Endothelial cell of umbilical vein (primary cell): Measurements from ENCODE around the gene APOD. TPM values are rescaled to one million over a fixed set of nuclear protein-coding genes. Genes with fewer than 3 reads are reported as not detected.

Experiments used
- BruUV-seq: library from RNA; stranded (reverse); fragments of 400-500 nt; replicated peaks from 2 replicates; lab custom pipeline; 2021; lab: Mats Ljungman, UMichigan
- CTCF ChIA-PET: fragments of 300-600, 350-600 bp; sonication (Branson Sonifier 250); formaldehyde crosslinking; loops from one replicate; lab custom pipeline; 2021; ENCODE audit warnings: antibody characterized with exemption, inconsistent platforms; lab: Charles Lee
- POLR2A ChIA-PET: fragments of 300-600, 350-600 bp; sonication (Branson Sonifier 250); formaldehyde crosslinking; loops from one replicate; lab custom pipeline; 2021; ENCODE audit warnings: antibody characterized with exemption, inconsistent platforms; lab: Charles Lee
- DNase-seq: peaks from one replicate; pipeline ENCODE4 v3.0.0-alpha.2; 2011; ENCODE audit warnings: low read depth, low spot score
- FAIRE-seq: peaks from 2 replicates; lab custom pipeline; 2011; peaks lifted over from hg19 to GRCh38; lab: Jason Lieb, UNC
- H2AFZ ChIP-seq: 2 replicates; pipeline ENCODE4 v1.6.0; 2012; ENCODE audit warnings: low read depth, low read length, control low read depth, inconsistent platforms
- H3K27ac ChIP-seq: 2 replicates; pipeline ENCODE4 v1.5.1; 2011; ENCODE audit warnings: low read depth, mild to moderate bottlenecking, control low read depth, low read length, moderate library complexity; ENCODE audit not compliant: insufficient read depth
- H3K27me3 ChIP-seq, 2 experiments: 2 replicates each; pipeline versions ENCODE4 v1.6.0 to v1.6.1; 2011; ENCODE audit warnings: low read length in 2 of 2, mixed read lengths in 1 of 2; ENCODE audit not compliant: control insufficient read depth in 2 of 2, insufficient read depth in 2 of 2
- H3K36me3 ChIP-seq, 2 experiments: 2 replicates in 1 of 2; 3 replicates in 1 of 2; pipeline ENCODE4 v1.5.1; 2011; ENCODE audit warnings: low read length in 2 of 2, mild to moderate bottlenecking in 1 of 2, moderate library complexity in 1 of 2; ENCODE audit not compliant: control insufficient read depth in 2 of 2, insufficient read depth in 2 of 2; ENCODE audit errors: extremely low read depth in 1 of 2
- H3K4me1 ChIP-seq: 3 replicates; pipeline ENCODE4 v1.5.1; 2011; ENCODE audit warnings: mild to moderate bottlenecking, low read length; ENCODE audit not compliant: control insufficient read depth, insufficient read depth; ENCODE audit errors: extremely low read depth
- H3K4me2 ChIP-seq: 2 replicates; pipeline ENCODE4 v1.6.1; 2011; ENCODE audit warnings: low read length, control low read depth, mixed read lengths; ENCODE audit not compliant: insufficient read depth
- H3K4me3 ChIP-seq, 3 experiments: fragments of 200-600 bp in 1 of 3; sonication (generic), shearing (Covaris generic) in 1 of 3; replicated peaks in 1 of 3; 2 replicates each; pipeline ENCODE4 v1.5.1; 2011 to 2016; ENCODE audit warnings: control low read depth in 3 of 3, low read length in 3 of 3, mild to moderate bottlenecking in 2 of 3, inconsistent platforms in 1 of 3, low read depth in 1 of 3, moderate library complexity in 1 of 3; ENCODE audit not compliant: insufficient read depth in 1 of 3
- H3K79me2 ChIP-seq: 2 replicates; pipeline ENCODE4 v1.6.0; 2012; ENCODE audit warnings: low read length, inconsistent platforms; ENCODE audit not compliant: control insufficient read depth, insufficient read depth
- H3K9ac ChIP-seq: replicated peaks from 2 replicates; pipeline ENCODE3; 2011; ENCODE audit warnings: low read length, control low read depth; ENCODE audit not compliant: insufficient read depth; ENCODE audit errors: extremely low read depth
- H3K9me1 ChIP-seq: replicated peaks from 3 replicates; pipeline ENCODE4 v1.6.0; 2011; ENCODE audit warnings: mild to moderate bottlenecking, low read length; ENCODE audit not compliant: control insufficient read depth, insufficient read depth; ENCODE audit errors: extremely low read depth
- H3K9me3 ChIP-seq: replicated peaks from 2 replicates; pipeline ENCODE4 v1.5.1; 2012; ENCODE audit warnings: low read length, inconsistent platforms; ENCODE audit not compliant: control insufficient read depth, insufficient read depth
- H4K20me1 ChIP-seq: replicated peaks from 2 replicates; pipeline ENCODE3; 2011; ENCODE audit warnings: mild to moderate bottlenecking, low read length; ENCODE audit not compliant: control insufficient read depth, insufficient read depth; ENCODE audit errors: extremely low read depth
- EZH2 ChIP-seq: IDR thresholded peaks from 2 replicates; pipeline ENCODE4 v1.6.1; 2012; ENCODE audit warnings: borderline replicate concordance, low read depth, mild to moderate bottlenecking, moderate library complexity, low read length, inconsistent platforms; ENCODE audit not compliant: severe bottlenecking
- FOS ChIP-seq: IDR thresholded peaks from 2 replicates; pipeline ENCODE4 v1.6.1; 2011; ENCODE audit warnings: mild to moderate bottlenecking, low read length, moderate library complexity, borderline replicate concordance; ENCODE audit not compliant: insufficient read depth
- GATA2 ChIP-seq: IDR thresholded peaks from 2 replicates; pipeline ENCODE4 v1.7.0; 2011; ENCODE audit warnings: low read depth, mild to moderate bottlenecking, moderate library complexity, mixed read lengths, low read length; ENCODE audit not compliant: insufficient read length, insufficient read depth
- JUN ChIP-seq: IDR thresholded peaks from 2 replicates; pipeline ENCODE4 v1.6.1; 2011; ENCODE audit warnings: borderline replicate concordance, low read depth; ENCODE audit not compliant: insufficient read length, insufficient read depth
- MYC ChIP-seq: IDR thresholded peaks from one replicate; pipeline ENCODE4 v1.6.1; 2011; ENCODE audit warnings: mild to moderate bottlenecking, low read depth, low read length
- POLR2A ChIP-seq: IDR thresholded peaks from 2 replicates; pipeline ENCODE4 v1.6.1; 2012; ENCODE audit warnings: low read depth, mild to moderate bottlenecking, control low read depth, low read length
- POLR2AphosphoS5 ChIP-seq: IDR thresholded peaks from 2 replicates; pipeline ENCODE4 v1.6.1; 2012; ENCODE audit warnings: low read depth, mild to moderate bottlenecking, control low read depth, low read length, moderate library complexity; ENCODE audit not compliant: insufficient read depth
- dilution Hi-C: fragments of 300-500 bp; cut with MboI; formaldehyde crosslinking; loops from one replicate; pipeline ENCODE4 v1.15.0; 2019; ENCODE audit warnings: low sequenced_read_pairs; ENCODE audit not compliant: extremely low pct_ligation_motif_present
- intact Hi-C: fragments of 100-400 bp; cut with micrococcal nuclease; formaldehyde crosslinking; loops from one replicate; pipeline ENCODE4 v1.10.0; 2022
- polyA plus RNA-seq, 4 experiments: library from polyadenylated mRNA; depleted of rRNA in 3 of 4; stranded (reverse) in 3 of 4; unstranded in 1 of 4; fragments of >200 nt; gene quantifications; 2 replicates each; pipeline versions ENCODE4 v1.2.1 to v1.2.3, GENCODE V29; 2011 to 2012; ENCODE audit warnings: missing spikeins in 1 of 4
- total RNA-seq: library from RNA; stranded (reverse); gene quantifications from 2 replicates; pipeline ENCODE4 v1.2.3, GENCODE V29; 2021
- TF ChIP-seq, protein P1 (sequence below): IDR thresholded peaks from 2 replicates; pipeline ENCODE4 v1.6.1; 2011; ENCODE audit not compliant: insufficient read depth, insufficient read length
- TF ChIP-seq, protein P2 (sequence below), 2 donors: IDR thresholded peaks; 1 replicate in 1 of 2; 2 replicates in 1 of 2; pipeline ENCODE4 v1.5.1; 2011; ENCODE audit warnings: low read length in 2 of 2, mild to moderate bottlenecking in 2 of 2, moderate library complexity in 2 of 2, control low read depth in 1 of 2, inconsistent platforms in 1 of 2, low read depth in 1 of 2; ENCODE audit not compliant: insufficient read depth in 1 of 2; ENCODE audit errors: extremely low read depth in 1 of 2

APOD gene
- total and polyA plus RNA-seq, 2 donors (not counting 3 experiments of a cell fraction or from before 2014, with no cell fraction given) = 2.2 to 2.9 TPM

- Histone ChIP-seq H3K9me3 (no peaks in the 10 kb centered on the region), H3K36me3 (no peaks in the 10 kb centered on the region), H3K4me3 (no peak overlapping the region), H3K4me2 (no peak overlapping the region), H3K27ac (no peak overlapping the region), H2AFZ (no peak overlapping the region), H4K20me1 (peaks cover 2% of the 10 kb centered on the region), H3K9ac (no peak overlapping the region), H3K79me2 (peaks cover 43% of the 10 kb centered on the region), H3K4me1 (peaks cover 7% of the 10 kb centered on the region), H3K9me1 (no peaks in the 10 kb centered on the region), H3K27me3 (no peaks in the 10 kb centered on the region)
- FAIRE-seq (no peak), DNase-seq (no peak)
- CTCF ChIA-PET = interaction anchor here (1.1 to 1.2 kb wide), 2 partner anchors 22 to 267 kb away, joined by 3 to 4 read pairs; partner anchors contain the start of gene XXYLT1
- no peak for TF ChIP-seq FOS
- no peak for TF ChIP-seq POLR2AphosphoS5
- TF ChIP-seq JUN = no peak
- no peak for TF ChIP-seq POLR2A
- no peak for TF ChIP-seq MYC
- no peak for TF ChIP-seq EZH2
- TF ChIP-seq, protein P1, sequence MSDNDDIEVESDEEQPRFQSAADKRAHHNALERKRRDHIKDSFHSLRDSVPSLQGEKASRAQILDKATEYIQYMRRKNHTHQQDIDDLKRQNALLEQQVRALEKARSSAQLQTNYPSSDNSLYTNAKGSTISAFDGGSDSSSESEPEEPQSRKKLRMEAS = no peak
- TF ChIP-seq, protein P2, sequence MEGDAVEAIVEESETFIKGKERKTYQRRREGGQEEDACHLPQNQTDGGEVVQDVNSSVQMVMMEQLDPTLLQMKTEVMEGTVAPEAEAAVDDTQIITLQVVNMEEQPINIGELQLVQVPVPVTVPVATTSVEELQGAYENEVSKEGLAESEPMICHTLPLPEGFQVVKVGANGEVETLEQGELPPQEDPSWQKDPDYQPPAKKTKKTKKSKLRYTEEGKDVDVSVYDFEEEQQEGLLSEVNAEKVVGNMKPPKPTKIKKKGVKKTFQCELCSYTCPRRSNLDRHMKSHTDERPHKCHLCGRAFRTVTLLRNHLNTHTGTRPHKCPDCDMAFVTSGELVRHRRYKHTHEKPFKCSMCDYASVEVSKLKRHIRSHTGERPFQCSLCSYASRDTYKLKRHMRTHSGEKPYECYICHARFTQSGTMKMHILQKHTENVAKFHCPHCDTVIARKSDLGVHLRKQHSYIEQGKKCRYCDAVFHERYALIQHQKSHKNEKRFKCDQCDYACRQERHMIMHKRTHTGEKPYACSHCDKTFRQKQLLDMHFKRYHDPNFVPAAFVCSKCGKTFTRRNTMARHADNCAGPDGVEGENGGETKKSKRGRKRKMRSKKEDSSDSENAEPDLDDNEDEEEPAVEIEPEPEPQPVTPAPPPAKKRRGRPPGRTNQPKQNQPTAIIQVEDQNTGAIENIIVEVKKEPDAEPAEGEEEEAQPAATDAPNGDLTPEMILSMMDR (IDR thresholded peaks at IDR 0.05; ENCODE audit: extremely low read depth in 1 of 2, insufficient read depth in 1 of 2, low read depth in 1 of 2, low read length in 2 of 2) = no peak
- TF ChIP-seq GATA2 = no peak
- dilution Hi-C loops = no loop called here
- no TSS peak for BruUV-seq
- POLR2A ChIA-PET = no interaction called here
- intact Hi-C loops = no loop called here
Observed at GRCh38 chr3:195537995-195538394, 45.7 kb downstream of the APOD start.
